ENCODE measurements around the gene BTG1. TPM values are rescaled to one million over a fixed set of nuclear protein-coding genes. Genes with fewer than 3 reads are reported as not detected.
A peak's percentile ranks its signal among the peaks of the same experiment; 100 is the strongest.

The BTG1 gene
- total and polyA plus RNA-seq, 2 experiments from 2014 or later = 15.5 to 36.2 TPM

- no peak for TF ChIP-seq ZNF462 (CRISPR knock-in tag; IDR thresholded peaks at IDR 0.05)
- TF ChIP-seq EZH2phosphoT487 (IDR thresholded peaks at IDR 0.05; ENCODE audit: unreplicated experiment) = no peak
These were observed 6.0 kb downstream of the BTG1 start (continued) for GRCh38 chr12:92139634-92140150.

GRCh38 chr12:92138626-92139025 is 7.0 kb downstream of the BTG1 start:
- peaks cover 100% of the 10 kb centered on the region for H3K79me2 ChIP-seq (replicated peaks; ENCODE audit: insufficient read depth)
- peak overlapping the region; percentile 89 for H3K4me2 ChIP-seq
- peaks cover 77% of the 10 kb centered on the region for H3K4me1 ChIP-seq (ENCODE audit: insufficient read depth)
- H2AFZ ChIP-seq = no peak overlapping the region
- peaks cover 9% of the 10 kb centered on the region; the same call in 1 of the 2 replicates for H4K20me1 ChIP-seq (replicated peaks; ENCODE audit: insufficient read depth)
- no peak for ATAC-seq
- DNase-seq (ENCODE audit: low spot score) = no peak
- Mint-ChIP-seq H3K9me3 (no peaks in the 10 kb centered on the region), H3K4me1 (peaks cover 82% of the 10 kb centered on the region), H3K36me3 (ENCODE audit: low read depth) (peaks cover 24% of the 10 kb centered on the region), H3K4me3 (no peak overlapping the region), H3K27me3 (ENCODE audit: insufficient read depth, low read depth, poor library complexity) (no peaks in the 10 kb centered on the region), H3K27ac (no peak overlapping the region)
- H3K9me2 ChIP-seq (ENCODE audit: insufficient read depth) = no peaks in the 10 kb centered on the region
- H3K27me3 ChIP-seq (ENCODE audit: insufficient read depth) = no peaks in the 10 kb centered on the region
- H3K36me3 ChIP-seq (ENCODE audit: insufficient read depth) = peaks cover 10% of the 10 kb centered on the region; the same call in 1 of the 2 replicates
- no peak overlapping the region for H3K27ac ChIP-seq (ENCODE audit: low read depth)
- H3F3A ChIP-seq (replicated peaks; ENCODE audit: low read depth) = no peaks in the 10 kb centered on the region
- H3K4me3 ChIP-seq = peak overlapping the region; percentile 78
- TF ChIP-seq EZH2 (IDR thresholded peaks at IDR 0.05; ENCODE audit: low read depth, unreplicated experiment) (no peak), ZNF331 (CRISPR knock-in tag; IDR thresholded peaks at IDR 0.05; ENCODE audit: low read depth) (no peak), POLR2AphosphoS5 (IDR thresholded peaks at IDR 0.05; ENCODE audit: low read depth) (no peak), ZNF462 (CRISPR knock-in tag; IDR thresholded peaks at IDR 0.05) (no peak), ZNF114 (CRISPR knock-in tag; IDR thresholded peaks at IDR 0.05) (no peak), NANOG (IDR thresholded peaks at IDR 0.05; ENCODE audit: borderline replicate concordance) (no peak)

Data from GM23338 (cell line).